HG03439 (cell line): ENCODE results near the gene ETV4.

Experiments used
- ATAC-seq: cut with Tn5 transposase; IDR thresholded peaks from one replicate; pipeline ENCODE4 v1.9.1; 2021; ENCODE audit warnings: mild to moderate bottlenecking, moderate library complexity; ENCODE audit not compliant: unreplicated experiment

The ETV4 gene

GRCh38 chr17:43573579-43574321, 27.6 kb upstream of the ETV4 start:
- ATAC-seq: no peak

GRCh38 chr17:43572368-43572980, 26.3 kb upstream of the ETV4 start:
- no peak for ATAC-seq

- ATAC-seq: no peak
Observed at GRCh38 chr17:43570518-43570928, 24.4 kb upstream of the ETV4 start.

- no peak for ATAC-seq
Observed at GRCh38 chr17:43568506-43569082, 22.5 kb upstream of the ETV4 start.

- no peak for ATAC-seq
Observed at GRCh38 chr17:43563600-43564594, 17.8 kb upstream of the ETV4 start.

GRCh38 chr17:43562679-43563599, 16.8 kb upstream of the ETV4 start:
- no peak for ATAC-seq

GRCh38 chr17:43560461-43561427, 14.6 kb upstream of the ETV4 start:
- no peak for ATAC-seq

GRCh38 chr17:43559161-43559816, 13.1 kb upstream of the ETV4 start:
- no peak for ATAC-seq

- ATAC-seq: no peak
Observed at GRCh38 chr17:43558805-43559160, 12.6 kb upstream of the ETV4 start.

GRCh38 chr17:43556292-43556691, 10.2 kb upstream of the ETV4 start:
- ATAC-seq: no peak

GRCh38 chr17:43554857-43555256, 8.7 kb upstream of the ETV4 start:
- no peak for ATAC-seq

- no peak for ATAC-seq
Observed at GRCh38 chr17:43553573-43553972, 7.4 kb upstream of the ETV4 start.

GRCh38 chr17:43552229-43552837, 6.2 kb upstream of the ETV4 start:
- ATAC-seq: no peak

- no peak for ATAC-seq
Observed at GRCh38 chr17:43550754-43551153, 4.6 kb upstream of the ETV4 start.

GRCh38 chr17:43549496-43549895, 3.4 kb upstream of the ETV4 start:
- ATAC-seq: no peak

- no peak for ATAC-seq
Observed at GRCh38 chr17:43548689-43549379, 2.7 kb upstream of the ETV4 start.

- ATAC-seq: no peak
Observed at GRCh38 chr17:43547659-43548256, 1.6 kb upstream of the ETV4 start.
